ENCODE data around the gene ZNF385A. TPM values are rescaled to one million over a fixed set of nuclear protein-coding genes. Genes with fewer than 3 reads are reported as not detected.

The ZNF385A gene
- total and polyA plus RNA-seq, 9 of the 15 experiments (the other 6 are each of a cell fraction or from before 2014, with no cell fraction given): 1.0 to 111 (median 7.7) TPM

DNA sequence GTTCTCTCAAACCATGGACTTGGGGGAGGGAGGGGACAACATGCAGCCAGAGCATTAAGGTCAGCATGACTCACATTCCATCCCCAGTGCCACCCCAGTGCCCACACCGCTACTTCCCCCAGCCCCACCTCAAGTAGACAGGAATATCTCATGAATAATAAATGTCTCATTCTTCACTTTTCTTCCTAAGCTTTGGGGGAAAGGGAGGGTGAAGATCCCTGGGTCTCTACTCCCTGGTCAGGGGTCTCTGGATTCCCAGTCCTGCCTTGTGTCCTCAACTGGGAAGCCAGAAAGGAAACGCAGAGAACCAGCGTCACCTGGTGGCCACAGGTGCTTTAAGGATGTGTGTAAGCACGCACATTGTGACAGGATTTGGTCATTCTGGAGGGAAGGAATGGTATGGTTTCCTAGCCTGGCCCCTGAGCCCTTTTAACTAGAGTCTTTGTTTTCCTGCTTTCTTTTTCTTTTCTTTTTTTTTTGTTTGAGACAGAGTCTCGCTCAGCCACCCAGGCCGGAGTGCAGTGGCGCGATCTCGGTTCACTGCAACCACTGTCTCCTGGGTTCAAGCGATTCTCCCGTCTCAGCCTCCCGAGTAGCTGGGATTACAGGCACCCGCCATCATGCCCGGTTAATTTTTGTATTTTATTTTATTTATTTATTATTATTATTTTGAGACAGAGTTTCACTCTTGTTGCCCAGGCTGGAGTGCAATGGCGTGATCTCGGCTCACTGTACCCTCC lies 23.6 kb downstream of the ZNF385A start (continued):
- TF ChIP-seq, protein P1, sequence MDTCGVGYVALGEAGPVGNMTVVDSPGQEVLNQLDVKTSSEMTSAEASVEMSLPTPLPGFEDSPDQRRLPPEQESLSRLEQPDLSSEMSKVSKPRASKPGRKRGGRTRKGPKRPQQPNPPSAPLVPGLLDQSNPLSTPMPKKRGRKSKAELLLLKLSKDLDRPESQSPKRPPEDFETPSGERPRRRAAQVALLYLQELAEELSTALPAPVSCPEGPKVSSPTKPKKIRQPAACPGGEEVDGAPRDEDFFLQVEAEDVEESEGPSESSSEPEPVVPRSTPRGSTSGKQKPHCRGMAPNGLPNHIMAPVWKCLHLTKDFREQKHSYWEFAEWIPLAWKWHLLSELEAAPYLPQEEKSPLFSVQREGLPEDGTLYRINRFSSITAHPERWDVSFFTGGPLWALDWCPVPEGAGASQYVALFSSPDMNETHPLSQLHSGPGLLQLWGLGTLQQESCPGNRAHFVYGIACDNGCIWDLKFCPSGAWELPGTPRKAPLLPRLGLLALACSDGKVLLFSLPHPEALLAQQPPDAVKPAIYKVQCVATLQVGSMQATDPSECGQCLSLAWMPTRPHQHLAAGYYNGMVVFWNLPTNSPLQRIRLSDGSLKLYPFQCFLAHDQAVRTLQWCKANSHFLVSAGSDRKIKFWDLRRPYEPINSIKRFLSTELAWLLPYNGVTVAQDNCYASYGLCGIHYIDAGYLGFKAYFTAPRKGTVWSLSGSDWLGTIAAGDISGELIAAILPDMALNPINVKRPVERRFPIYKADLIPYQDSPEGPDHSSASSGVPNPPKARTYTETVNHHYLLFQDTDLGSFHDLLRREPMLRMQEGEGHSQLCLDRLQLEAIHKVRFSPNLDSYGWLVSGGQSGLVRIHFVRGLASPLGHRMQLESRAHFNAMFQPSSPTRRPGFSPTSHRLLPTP (IDR thresholded peaks at IDR 0.05; ENCODE audit: borderline replicate concordance, extremely low read depth, insufficient read length): no peak
- TF ChIP-seq ZKSCAN1 (IDR thresholded peaks at IDR 0.05; ENCODE audit: low read depth, low read length): 0 out of 2 replicates have a peak, but pooled peaks have one; percentile 73
- TF ChIP-seq ZNF583 (CRISPR knock-in tag; IDR thresholded peaks at IDR 0.05): 0 out of 2 replicates have a peak, but pooled peaks have one; percentile 30
- TF ChIP-seq ELF4 (CRISPR knock-in tag; IDR thresholded peaks at IDR 0.05): no peak
- TF ChIP-seq, protein P2, sequence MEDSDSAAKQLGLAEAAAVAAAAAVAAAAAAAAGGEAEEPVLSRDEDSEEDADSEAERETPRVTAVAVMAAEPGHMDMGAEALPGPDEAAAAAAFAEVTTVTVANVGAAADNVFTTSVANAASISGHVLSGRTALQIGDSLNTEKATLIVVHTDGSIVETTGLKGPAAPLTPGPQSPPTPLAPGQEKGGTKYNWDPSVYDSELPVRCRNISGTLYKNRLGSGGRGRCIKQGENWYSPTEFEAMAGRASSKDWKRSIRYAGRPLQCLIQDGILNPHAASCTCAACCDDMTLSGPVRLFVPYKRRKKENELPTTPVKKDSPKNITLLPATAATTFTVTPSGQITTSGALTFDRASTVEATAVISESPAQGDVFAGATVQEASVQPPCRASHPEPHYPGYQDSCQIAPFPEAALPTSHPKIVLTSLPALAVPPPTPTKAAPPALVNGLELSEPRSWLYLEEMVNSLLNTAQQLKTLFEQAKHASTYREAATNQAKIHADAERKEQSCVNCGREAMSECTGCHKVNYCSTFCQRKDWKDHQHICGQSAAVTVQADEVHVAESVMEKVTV (CRISPR knock-in tag; IDR thresholded peaks at IDR 0.05): peak; percentile 98
- TF ChIP-seq NCOA2 (IDR thresholded peaks at IDR 0.05; ENCODE audit: partially characterized antibody in 2 of 2): no peak
- TF ChIP-seq KLF13 (tag; IDR thresholded peaks at IDR 0.05; ENCODE audit: borderline replicate concordance, low read depth): no peak
- TF ChIP-seq HDAC8 (tag; IDR thresholded peaks at IDR 0.05): no peak
- TF ChIP-seq RBM14 (IDR thresholded peaks at IDR 0.05; ENCODE audit: borderline replicate concordance, insufficient read depth, low read depth, low read length): no peak
- no peak for TF ChIP-seq RBM22 (IDR thresholded peaks at IDR 0.05; ENCODE audit: low read depth, low read length, poor library complexity, severe bottlenecking)
- no peak for TF ChIP-seq PHF21A (IDR thresholded peaks at IDR 0.05; ENCODE audit: borderline replicate concordance, low read depth)
- TF ChIP-seq HNRNPL (IDR thresholded peaks at IDR 0.05; ENCODE audit: low read depth, low read length): 0 out of 2 replicates have a peak, but pooled peaks have one; percentile 40
- TF ChIP-seq ZNF121 (CRISPR knock-in tag; conservative IDR thresholded peaks at IDR 0.05): no peak
- TF ChIP-seq, protein P3, sequence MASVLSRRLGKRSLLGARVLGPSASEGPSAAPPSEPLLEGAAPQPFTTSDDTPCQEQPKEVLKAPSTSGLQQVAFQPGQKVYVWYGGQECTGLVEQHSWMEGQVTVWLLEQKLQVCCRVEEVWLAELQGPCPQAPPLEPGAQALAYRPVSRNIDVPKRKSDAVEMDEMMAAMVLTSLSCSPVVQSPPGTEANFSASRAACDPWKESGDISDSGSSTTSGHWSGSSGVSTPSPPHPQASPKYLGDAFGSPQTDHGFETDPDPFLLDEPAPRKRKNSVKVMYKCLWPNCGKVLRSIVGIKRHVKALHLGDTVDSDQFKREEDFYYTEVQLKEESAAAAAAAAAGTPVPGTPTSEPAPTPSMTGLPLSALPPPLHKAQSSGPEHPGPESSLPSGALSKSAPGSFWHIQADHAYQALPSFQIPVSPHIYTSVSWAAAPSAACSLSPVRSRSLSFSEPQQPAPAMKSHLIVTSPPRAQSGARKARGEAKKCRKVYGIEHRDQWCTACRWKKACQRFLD (CRISPR knock-in tag; IDR thresholded peaks at IDR 0.05): peak; percentile 68
- TF ChIP-seq RAD51 (IDR thresholded peaks at IDR 0.05; ENCODE audit: borderline replicate concordance, low read depth): no peak
- TF ChIP-seq TBP (optimal IDR thresholded peaks at IDR 0.05; ENCODE audit: low read depth, low read length): peak; percentile 22
- no peak for TF ChIP-seq SRSF3 (IDR thresholded peaks at IDR 0.05; ENCODE audit: insufficient read depth, low read length)
- peak; percentile 49 for TF ChIP-seq CTBP1 (IDR thresholded peaks at IDR 0.05; ENCODE audit: borderline replicate concordance)
- no peak for TF ChIP-seq ZNF184 (CRISPR knock-in tag; IDR thresholded peaks at IDR 0.05)
- no peak for TF ChIP-seq PHF20 (IDR thresholded peaks at IDR 0.05; ENCODE audit: partially characterized antibody)
